Panc1 (cell line): ENCODE measurements around the gene MBD6. TPM values are rescaled to one million over a fixed set of nuclear protein-coding genes. Genes with fewer than 3 reads are reported as not detected.
A peak's percentile ranks its signal among the peaks of the same experiment; 100 is the strongest.

Experiments used
- ATAC-seq: fragments of 200-7000 bp; cut with Tn5 transposase; 2 replicates; pipeline ENCODE4 v1.9.1; 2020; ENCODE audit warnings: mild to moderate bottlenecking, moderate library complexity
- BruUV-seq: library from RNA; stranded (reverse); fragments of 400-500 nt; replicated peaks from 2 replicates; lab custom pipeline; 2021; lab: Mats Ljungman, UMichigan
- CTCF ChIA-PET: fragments of 300-600 bp; sonication (Branson Sonifier 250); formaldehyde crosslinking; loops from one replicate; lab custom pipeline; 2022; ENCODE audit warnings: antibody characterized with exemption; lab: Charles Lee
- POLR2A ChIA-PET: fragments of 300-600 bp; sonication (Branson Sonifier 250); formaldehyde crosslinking; loops from one replicate; lab custom pipeline; 2022; ENCODE audit warnings: antibody characterized with exemption; lab: Charles Lee
- DNase-seq: peaks from one replicate; pipeline ENCODE4 v3.0.0-alpha.2; 2010; ENCODE audit warnings: low read depth, low spot score
- H3K27ac ChIP-seq: 2 replicates; pipeline ENCODE4 v1.5.1; 2011; ENCODE audit warnings: mild to moderate bottlenecking, low read length, inconsistent platforms
- H3K27me3 ChIP-seq: fragments of 200-500 bp; sonication (Bioruptor generic); 2 replicates; pipeline ENCODE4 v1.6.0; 2014; ENCODE audit warnings: low read length, inconsistent platforms; ENCODE audit not compliant: control insufficient read depth, insufficient read depth
- H3K36me3 ChIP-seq: fragments of 200-500 bp; sonication (Bioruptor generic); 2 replicates; pipeline ENCODE4 v1.5.1; 2014; ENCODE audit warnings: inconsistent platforms, mild to moderate bottlenecking, low read length, moderate library complexity; ENCODE audit not compliant: control insufficient read depth, insufficient read depth
- H3K4me1 ChIP-seq: 2 replicates; pipeline ENCODE4 v1.5.1; 2011; ENCODE audit warnings: inconsistent platforms, mild to moderate bottlenecking, low read length, moderate library complexity; ENCODE audit not compliant: control insufficient read depth, insufficient read depth
- H3K4me3 ChIP-seq, 2 experiments: 2 replicates each; pipeline ENCODE4 v1.5.1; 2011 to 2012; ENCODE audit warnings: low read depth in 2 of 2, low read length in 2 of 2, mild to moderate bottlenecking in 2 of 2, inconsistent platforms in 1 of 2, moderate library complexity in 1 of 2
- H3K9me3 ChIP-seq: fragments of 200-500 bp; sonication (Bioruptor generic); 2 replicates; pipeline ENCODE4 v1.5.1; 2014; ENCODE audit warnings: low read depth, mild to moderate bottlenecking, inconsistent platforms, low read length, moderate library complexity; ENCODE audit not compliant: control insufficient read depth, insufficient read depth
- POLR2AphosphoS5 ChIP-seq: IDR thresholded peaks from 2 replicates; pipeline ENCODE4 v1.6.1; 2012; ENCODE audit warnings: mild to moderate bottlenecking, low read depth, low read length, moderate library complexity
- SIN3A ChIP-seq: IDR thresholded peaks from 2 replicates; pipeline ENCODE4 v1.6.1; 2012; ENCODE audit warnings: low read depth, mild to moderate bottlenecking, low read length, moderate library complexity, borderline replicate concordance; ENCODE audit not compliant: insufficient read depth
- TCF7L2 ChIP-seq: IDR thresholded peaks from 2 replicates; pipeline ENCODE4 v1.6.1; 2011; ENCODE audit warnings: mild to moderate bottlenecking, low read depth, low read length, inconsistent platforms
- in situ Hi-C: cut with HindIII; loops from 2 replicates; pipeline ENCODE4 v1.10.0; 2016; ENCODE audit warnings: low sequenced_read_pairs, low pct_unique_long_range_greater_than_20kb
- intact Hi-C: fragments of 100-400 bp; cut with micrococcal nuclease; formaldehyde crosslinking; loops from one replicate; pipeline ENCODE4 v1.10.0; 2022; ENCODE audit not compliant: unreplicated experiment
- total RNA-seq: library from RNA; stranded (reverse); gene quantifications from one replicate; pipeline ENCODE4 v1.2.1, GENCODE V29; 2021; ENCODE audit not compliant: unreplicated experiment
- TF ChIP-seq, protein P1 (sequence below): fragments of 450-650 bp; IDR thresholded peaks from 2 replicates; pipeline ENCODE4 v1.5.1; 2017; ENCODE audit warnings: mild to moderate bottlenecking
- TF ChIP-seq, protein P2 (sequence below), 2 experiments: IDR thresholded peaks; 2 replicates each; pipeline ENCODE4 v1.6.1; 2011 to 2012; ENCODE audit warnings: low read depth in 2 of 2, control low read depth in 1 of 2, low read length in 1 of 2, mild to moderate bottlenecking in 1 of 2, moderate library complexity in 1 of 2; ENCODE audit not compliant: insufficient read depth in 1 of 2

MBD6 gene
- total RNA-seq, 1 experiment from 2014 or later: 115 TPM

DNA sequence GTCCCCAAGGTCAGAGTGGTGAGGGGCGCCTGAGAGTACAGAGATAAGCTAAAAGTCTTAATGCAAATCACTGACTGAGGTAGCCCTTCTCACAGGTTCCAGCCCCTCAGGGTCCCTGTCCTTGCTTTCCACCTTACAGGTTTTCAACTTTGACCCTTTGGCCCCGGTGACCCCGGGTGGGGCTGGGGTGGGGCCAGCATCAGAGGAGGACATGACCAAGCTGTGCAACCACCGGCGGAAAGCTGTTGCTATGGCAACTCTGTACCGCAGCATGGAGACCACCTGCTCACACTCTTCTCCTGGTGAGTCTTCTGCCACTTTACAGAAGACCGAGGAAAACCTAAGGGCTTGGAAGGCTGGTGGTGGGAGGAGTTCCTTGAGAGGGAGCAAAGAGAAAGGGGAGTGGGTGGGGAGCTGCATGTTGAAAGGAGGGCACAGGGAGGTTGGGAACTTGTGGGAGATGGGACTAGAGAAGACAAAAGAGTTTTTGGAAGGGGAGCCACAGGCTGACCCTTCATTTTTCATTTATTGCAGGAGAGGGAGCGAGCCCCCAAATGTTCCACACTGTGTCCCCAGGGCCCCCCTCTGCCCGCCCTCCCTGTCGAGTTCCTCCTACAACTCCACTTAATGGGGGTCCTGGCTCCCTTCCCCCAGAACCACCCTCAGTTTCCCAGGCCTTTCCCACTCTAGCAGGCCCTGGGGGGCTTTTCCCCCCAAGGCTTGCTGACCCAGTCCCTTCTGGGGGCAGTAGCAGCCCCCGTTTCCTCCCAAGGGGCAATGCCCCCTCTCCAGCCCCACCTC lies 2.4 kb downstream of the MBD6 start:
- ATAC-seq (no peak), DNase-seq (no peak)
- Histone ChIP-seq H3K4me1 (peaks cover 32% of the 10 kb centered on the region), H3K36me3 (peaks cover 5% of the 10 kb centered on the region; the same call in 1 of the 2 replicates), H3K4me3 (peak overlapping the region; percentile 85 to 86), H3K27me3 (no peaks in the 10 kb centered on the region), H3K9me3 (no peaks in the 10 kb centered on the region), H3K27ac (peak overlapping the region; percentile 97)
- CTCF ChIA-PET: interaction anchor here (0.9 kb wide), 1 partner anchor 67 kb away, joined by 3 read pairs; no protein-coding TSS in a partner anchor
- intact Hi-C loops (no loop called here), in situ Hi-C loops (no loop called here)
- TF ChIP-seq, protein P1, sequence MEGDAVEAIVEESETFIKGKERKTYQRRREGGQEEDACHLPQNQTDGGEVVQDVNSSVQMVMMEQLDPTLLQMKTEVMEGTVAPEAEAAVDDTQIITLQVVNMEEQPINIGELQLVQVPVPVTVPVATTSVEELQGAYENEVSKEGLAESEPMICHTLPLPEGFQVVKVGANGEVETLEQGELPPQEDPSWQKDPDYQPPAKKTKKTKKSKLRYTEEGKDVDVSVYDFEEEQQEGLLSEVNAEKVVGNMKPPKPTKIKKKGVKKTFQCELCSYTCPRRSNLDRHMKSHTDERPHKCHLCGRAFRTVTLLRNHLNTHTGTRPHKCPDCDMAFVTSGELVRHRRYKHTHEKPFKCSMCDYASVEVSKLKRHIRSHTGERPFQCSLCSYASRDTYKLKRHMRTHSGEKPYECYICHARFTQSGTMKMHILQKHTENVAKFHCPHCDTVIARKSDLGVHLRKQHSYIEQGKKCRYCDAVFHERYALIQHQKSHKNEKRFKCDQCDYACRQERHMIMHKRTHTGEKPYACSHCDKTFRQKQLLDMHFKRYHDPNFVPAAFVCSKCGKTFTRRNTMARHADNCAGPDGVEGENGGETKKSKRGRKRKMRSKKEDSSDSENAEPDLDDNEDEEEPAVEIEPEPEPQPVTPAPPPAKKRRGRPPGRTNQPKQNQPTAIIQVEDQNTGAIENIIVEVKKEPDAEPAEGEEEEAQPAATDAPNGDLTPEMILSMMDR: no peak
- TF ChIP-seq, protein P2, sequence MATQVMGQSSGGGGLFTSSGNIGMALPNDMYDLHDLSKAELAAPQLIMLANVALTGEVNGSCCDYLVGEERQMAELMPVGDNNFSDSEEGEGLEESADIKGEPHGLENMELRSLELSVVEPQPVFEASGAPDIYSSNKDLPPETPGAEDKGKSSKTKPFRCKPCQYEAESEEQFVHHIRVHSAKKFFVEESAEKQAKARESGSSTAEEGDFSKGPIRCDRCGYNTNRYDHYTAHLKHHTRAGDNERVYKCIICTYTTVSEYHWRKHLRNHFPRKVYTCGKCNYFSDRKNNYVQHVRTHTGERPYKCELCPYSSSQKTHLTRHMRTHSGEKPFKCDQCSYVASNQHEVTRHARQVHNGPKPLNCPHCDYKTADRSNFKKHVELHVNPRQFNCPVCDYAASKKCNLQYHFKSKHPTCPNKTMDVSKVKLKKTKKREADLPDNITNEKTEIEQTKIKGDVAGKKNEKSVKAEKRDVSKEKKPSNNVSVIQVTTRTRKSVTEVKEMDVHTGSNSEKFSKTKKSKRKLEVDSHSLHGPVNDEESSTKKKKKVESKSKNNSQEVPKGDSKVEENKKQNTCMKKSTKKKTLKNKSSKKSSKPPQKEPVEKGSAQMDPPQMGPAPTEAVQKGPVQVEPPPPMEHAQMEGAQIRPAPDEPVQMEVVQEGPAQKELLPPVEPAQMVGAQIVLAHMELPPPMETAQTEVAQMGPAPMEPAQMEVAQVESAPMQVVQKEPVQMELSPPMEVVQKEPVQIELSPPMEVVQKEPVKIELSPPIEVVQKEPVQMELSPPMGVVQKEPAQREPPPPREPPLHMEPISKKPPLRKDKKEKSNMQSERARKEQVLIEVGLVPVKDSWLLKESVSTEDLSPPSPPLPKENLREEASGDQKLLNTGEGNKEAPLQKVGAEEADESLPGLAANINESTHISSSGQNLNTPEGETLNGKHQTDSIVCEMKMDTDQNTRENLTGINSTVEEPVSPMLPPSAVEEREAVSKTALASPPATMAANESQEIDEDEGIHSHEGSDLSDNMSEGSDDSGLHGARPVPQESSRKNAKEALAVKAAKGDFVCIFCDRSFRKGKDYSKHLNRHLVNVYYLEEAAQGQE (IDR thresholded peaks at IDR 0.05; ENCODE audit: insufficient read depth in 1 of 2, low read depth in 2 of 2, low read length in 1 of 2): no peak
- TF ChIP-seq SIN3A (no peak), POLR2AphosphoS5 (no peak), TCF7L2 (no peak)
- POLR2A ChIA-PET: no interaction called here
- no TSS peak for BruUV-seq

DNA sequence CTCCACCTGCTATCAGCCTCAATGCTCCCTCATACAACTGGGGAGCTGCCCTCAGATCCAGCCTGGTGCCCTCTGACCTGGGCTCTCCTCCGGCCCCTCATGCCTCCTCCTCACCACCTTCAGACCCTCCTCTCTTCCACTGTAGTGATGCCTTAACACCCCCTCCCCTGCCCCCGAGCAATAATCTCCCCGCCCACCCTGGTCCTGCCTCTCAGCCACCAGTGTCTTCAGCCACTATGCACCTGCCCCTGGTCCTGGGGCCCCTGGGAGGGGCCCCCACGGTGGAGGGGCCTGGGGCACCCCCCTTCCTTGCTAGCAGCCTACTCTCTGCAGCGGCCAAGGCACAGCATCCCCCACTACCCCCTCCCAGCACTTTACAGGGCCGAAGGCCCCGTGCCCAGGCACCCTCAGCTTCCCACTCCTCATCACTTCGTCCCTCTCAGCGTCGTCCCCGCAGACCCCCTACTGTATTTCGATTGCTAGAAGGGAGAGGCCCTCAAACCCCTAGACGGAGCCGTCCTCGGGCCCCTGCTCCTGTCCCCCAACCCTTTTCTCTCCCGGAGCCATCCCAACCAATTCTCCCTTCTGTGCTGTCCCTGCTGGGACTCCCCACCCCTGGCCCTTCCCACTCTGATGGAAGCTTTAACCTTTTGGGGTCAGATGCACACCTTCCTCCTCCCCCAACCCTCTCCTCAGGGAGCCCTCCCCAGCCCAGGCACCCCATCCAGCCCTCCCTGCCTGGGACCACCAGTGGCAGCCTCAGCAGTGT lies 3.2 kb downstream of the MBD6 start:
- intact Hi-C loops (no loop called here), in situ Hi-C loops (no loop called here)
- CTCF ChIA-PET: no interaction called here
- Histone ChIP-seq H3K9me3 (no peaks in the 10 kb centered on the region), H3K4me3 (no peak overlapping the region), H3K27me3 (no peaks in the 10 kb centered on the region), H3K27ac (no peak overlapping the region), H3K4me1 (peaks cover 32% of the 10 kb centered on the region), H3K36me3 (peaks cover 9% of the 10 kb centered on the region)
- DNase-seq: no peak
- POLR2A ChIA-PET: no interaction called here
- TF ChIP-seq, protein P1: no peak
- no peak for ATAC-seq
- no TSS peak for BruUV-seq
